HG02588 (cell line): ENCODE data around the gene TMEM181.
"Not testable (repeated sequence)": the region's sequence is repeated elsewhere in the genome, so short reads cannot be mapped to it uniquely, and the experiment has no call there.

Source experiments
- ATAC-seq: cut with Tn5 transposase; IDR thresholded peaks from one replicate; pipeline ENCODE4 v1.9.1; 2021; ENCODE audit warnings: mild to moderate bottlenecking, moderate library complexity; ENCODE audit not compliant: unreplicated experiment

Gene TMEM181

DNA sequence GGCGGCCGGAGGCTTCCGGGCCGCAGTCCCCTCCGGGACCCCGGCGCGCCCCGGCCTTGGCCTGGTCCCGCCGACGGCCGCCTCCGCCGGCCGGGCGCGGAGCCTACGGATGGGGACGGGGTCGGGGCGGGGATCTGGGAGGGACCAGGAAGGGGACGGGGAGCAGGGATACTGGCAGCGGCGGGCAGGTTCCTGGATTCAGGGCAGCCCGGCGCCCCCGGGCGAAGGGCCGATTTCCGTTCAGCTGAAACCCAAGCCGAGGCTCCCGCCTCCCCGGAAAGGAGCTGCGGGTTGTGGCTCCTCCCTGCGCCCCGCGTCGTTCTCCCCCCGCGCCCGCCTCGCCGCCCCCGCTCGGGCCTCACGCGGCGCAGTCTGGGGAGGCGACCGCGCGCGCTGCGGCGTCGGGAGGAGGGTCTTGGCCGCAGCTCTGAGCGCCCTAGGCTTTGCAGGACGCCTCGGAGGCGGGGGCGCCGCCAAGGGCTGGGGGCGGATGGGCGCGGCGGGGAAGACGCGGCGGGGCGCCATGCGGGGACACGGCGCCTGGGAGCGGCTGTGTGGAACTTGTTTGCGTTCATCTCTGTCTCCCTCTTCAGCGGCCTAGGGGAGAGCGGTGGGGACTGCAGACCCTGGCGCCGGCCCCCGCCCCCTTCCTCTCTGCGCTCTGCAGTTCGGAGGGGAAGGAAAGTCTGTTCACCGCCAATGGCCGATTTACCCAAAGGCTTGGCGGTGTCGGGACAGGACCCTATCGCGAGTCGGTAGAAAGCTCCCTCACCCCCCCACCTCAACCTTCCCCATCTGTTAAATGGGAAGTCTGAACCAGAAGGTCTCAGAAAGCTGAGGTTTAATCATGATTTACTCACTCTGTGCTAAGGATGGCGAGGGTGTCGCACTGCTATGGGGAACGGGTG lies 22.7 kb upstream of the TMEM181 start:
- no peak for ATAC-seq

DNA sequence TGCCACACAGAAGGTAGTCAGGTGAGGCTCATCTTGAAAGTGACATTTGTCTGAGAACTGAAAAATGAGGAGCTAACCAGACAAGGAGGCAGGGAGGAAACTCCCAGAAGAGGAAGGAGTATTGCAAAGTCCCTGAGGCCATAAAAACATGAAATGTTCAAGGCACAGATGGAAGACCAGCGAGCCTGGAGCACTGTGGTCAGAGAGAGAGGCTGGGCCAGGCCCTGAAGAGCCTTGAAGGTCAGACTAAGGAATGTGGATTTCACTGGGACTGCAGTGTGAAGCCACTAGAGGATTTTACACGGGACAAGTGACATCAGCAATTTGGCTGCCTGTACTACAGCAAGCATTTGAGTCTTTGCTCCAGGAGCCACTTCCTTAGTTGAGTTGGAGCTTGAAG lies 21.1 kb upstream of the TMEM181 start:
- ATAC-seq: no peak

DNA sequence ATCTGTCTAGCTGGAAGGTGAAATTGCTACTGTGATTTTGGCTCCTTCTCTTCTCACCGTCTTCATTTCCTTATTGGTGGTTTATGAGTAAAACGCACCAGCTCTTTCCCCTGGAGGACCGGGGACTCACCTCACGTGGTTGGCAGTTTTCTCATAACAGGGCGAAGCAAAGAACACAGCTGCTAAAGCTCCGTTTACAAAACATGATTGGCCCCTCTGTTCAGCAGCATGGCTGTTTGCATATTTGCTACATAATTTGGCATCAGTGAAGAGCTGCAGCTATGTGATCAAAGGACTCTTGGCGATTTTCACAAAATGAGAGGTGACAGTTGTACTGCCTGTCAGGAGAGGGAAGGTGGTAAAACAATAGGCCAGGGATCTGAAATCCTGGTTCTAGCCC lies 20.5 kb upstream of the TMEM181 start:
- ATAC-seq: no peak

DNA sequence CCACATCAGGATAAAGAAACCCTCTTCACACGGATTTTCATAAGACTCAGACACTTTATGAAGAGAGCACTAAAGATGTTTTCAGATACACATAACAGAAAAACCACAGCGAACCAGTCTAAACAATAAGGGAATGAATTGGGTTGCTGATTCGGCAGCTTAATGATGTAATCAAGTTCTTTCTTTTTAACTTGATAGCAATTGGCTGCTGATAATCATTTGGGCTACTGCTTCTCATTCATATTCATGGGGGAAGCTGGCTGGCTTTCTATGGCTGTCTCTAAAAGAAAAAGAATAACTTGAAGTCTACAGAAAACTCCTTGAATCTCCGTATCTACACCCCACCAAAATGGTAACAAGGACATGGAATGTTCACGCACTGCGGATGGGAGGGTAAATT lies 20.0 kb upstream of the TMEM181 start:
- ATAC-seq: no peak

DNA sequence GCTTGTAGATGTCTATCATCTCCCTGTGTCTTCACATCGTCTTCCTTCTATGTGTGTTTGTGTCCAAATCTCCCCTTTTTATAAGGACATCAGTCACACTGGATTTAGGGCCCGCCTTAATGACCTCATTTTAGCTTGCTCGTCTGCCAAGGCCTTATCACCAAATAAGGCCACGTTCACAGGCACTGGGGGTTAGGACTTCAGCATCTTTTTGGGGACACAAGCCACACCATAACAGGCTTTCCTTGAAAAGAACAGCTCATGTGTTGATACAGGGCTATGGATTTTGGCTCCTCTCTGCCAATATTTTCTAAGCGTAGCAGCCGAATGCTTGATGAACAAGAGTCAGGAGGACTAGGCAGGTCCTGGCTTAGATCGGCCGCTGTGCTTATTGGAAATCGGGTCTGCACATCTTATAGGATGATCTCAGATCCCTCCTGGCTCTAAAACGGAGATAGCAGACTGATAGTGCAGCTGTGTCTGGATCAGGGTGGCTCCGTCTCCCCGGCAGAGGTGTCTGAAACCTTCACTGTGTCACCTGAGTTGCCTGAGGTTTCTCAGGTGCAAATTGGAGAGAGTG lies 16.2 kb upstream of the TMEM181 start:
- ATAC-seq: no peak

DNA sequence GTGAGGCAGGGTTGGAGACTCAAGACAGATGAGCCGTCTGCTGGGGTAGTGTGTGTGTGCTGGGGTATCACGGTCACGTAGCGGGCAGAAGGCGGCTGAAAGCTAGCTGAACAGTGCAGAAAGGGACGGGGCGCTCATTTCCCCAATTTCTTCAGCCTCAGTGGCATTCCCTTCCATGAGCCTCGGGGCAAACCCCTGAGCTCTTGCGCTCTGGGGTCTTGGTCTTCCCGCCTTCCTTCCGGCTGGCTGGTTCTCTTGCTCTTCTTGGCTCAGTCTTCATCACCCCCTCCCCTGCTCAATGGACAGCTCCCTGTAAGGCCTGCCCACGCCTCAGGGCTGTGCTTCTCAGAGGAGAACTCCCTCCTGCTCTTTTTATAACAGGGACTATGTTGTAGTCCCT lies 15.5 kb upstream of the TMEM181 start:
- ATAC-seq: no peak

DNA sequence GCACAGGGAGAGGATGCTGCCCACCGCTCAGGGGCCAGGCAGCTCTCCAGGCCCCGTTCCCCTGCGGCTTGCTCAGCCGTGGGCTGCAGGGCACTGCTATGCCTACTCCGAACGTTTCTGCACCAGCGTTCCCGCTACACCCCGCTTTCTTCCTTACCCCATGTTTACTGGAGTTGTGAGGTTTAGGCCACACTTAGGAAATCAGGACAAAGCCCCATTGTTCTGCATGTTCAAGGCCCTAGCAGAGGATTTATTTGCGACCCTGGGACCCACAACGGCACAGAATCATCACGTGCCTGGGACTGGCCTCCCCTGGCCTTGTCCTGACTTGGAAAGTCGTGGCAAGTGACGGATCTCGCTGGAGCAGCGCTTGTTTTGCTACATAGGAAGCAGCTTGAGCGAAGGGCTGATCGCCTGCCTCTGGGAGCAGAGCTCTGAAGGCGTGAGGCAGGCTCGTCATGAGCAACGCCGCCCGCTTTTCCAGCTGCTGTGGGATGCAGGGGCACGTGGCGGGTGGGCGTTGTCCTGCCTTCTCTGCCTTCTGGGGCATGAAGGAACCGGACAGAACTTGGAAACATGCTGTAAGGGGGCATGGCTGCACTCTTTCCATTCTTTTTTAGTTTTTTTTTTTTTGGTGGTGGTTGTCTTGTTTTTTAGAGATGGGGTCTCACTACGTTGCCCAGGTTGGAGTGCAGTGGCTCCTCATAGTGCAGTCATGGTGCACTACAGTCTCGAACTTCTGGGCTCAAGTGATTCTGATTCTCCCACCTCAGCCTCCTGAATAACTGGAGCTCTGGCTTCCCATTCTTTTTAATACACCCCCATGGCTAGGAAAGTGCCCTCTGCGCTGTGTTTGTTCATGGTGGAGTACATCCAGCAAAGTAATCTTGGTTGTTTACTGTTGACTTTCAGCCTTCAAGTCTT lies 14.6 kb upstream of the TMEM181 start:
- no peak for ATAC-seq

DNA sequence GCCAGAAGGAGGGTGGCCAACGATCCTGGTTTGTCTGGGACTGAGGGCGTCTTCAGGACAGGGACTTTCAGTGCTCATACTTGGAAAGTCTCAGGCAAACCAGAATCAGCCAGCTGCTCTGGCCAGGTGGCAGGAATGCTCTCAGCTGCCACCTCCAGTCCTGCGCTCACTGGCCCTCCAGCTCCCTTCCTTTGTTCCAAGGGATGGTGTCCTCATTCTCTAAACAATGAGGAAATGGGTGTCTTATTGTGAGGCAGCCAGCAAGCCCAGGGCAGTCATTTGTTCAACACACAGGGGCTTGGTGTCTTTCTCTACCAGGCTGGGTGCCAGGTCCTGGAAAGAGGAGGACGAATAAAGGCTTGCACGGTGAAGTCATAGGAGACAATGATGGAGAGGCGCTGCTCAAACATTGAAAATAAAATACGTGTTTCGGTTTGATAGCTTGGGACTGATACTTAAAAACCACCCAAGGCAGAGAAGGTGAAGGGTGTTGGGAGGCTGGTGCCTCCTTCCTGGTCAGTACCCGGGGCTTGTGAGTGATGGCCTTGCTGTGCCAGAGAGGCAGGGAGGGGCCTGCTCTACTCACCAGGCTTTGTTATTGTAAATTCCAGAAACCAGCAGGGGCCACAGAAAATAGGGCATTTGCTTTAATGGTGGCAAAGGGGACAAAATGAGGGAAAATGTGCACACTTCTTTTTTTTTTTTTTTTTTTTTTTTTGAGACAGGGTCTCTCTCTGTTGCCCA lies 11.3 kb upstream of the TMEM181 start:
- ATAC-seq: no peak

DNA sequence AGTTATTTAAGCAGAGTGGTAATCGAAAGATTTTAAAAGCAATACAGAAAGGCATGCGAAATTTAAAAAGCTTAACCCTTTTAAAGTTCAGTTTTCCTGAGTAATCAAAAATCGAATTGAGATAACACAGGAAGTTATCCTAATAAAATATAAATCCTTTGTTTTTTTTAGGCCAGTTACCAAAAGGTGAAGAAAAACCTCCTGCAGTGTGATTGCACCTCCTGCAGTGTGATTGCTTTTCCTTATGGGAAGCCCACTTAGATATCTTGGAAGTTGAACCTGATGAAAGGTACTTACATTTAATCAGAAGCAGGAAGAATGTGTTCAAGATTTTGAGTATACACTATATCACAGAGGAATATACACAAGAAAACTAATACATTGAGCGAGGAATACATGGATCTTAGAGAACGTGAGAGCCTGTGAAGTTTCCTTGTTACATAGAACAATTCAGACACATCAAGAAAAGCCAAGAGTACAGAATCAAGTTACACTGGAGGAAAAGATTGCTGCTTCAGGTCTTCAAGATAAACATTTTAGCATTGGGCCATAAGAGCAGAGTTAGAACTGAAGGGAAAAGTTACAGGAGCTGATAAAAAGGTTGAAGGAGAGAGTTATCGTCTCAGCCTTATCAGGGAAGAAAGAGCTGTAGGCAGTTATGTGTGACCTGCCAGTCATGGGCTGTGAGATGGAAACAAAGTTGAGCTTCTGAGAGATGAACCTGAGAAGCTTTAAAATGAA lies 7.7 kb upstream of the TMEM181 start:
- no peak for ATAC-seq

DNA sequence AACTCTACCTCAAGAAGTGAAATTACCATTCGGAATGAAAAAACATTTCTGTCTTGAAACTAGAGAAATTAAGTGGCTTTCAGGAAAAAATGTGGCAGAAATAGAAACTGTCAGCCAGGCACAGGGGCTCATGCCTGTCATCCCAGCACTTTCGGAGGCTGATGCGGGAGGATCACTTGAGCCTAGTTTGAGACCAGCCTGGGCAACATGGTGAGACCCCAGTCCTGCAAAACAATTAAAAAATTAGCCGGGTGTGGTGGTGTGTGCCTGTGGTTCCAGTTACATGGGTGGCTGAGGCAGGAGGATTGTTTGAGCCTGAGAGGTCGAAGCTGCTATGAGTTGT lies 7.1 kb upstream of the TMEM181 start:
- ATAC-seq: no peak

DNA sequence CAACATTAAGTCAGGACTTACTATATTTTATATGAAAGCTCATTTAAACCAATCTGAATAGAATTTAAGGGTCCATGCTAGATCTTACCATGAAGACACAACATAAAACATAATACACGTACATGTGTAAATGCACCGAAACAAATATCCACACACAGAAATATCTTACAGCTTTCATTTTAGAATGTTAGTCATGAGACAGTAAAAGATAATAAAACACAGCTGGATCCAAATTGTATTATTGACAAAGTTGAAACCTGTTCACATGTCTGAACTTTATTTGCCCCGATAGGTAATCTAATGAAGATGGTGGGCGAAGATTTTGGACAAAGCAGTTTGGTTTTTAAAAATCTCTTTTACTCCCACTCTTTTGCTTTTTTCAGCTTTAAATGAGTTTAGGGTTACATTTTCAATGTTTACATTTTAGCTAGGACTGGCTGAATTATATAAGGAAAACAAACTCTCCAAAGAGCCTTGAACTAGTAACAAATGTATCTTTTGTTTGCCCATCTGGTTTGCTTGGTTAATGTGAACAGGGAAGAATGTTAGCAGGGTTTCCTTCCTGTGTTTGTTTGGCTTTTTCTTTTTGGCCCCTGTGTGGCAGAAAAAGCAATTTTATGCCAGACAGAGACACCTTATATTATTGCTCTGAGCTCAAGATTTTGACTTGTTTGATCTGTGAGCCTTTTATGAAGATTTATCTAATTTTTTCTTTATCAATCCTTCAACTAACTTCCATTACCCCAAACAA lies 5.1 kb upstream of the TMEM181 start:
- ATAC-seq: no peak

DNA sequence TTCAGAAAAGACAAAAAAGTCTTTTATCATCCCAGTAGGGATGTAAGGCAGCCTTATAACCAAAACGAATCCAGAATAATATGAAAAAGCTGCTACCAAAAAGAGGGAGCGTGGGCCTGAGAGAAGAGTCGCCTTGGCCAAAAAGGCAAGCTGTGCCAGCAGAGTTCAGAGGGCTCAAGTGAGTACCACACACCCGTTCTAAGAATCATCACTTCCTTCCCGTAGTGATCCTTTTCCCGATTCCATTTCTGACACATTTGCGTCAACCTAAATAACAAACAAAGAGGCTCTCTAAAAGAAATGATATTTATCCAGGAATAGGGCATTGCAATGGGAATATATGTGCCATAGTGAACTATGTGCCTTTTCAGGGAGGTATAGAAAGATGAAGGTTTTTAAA lies 3.8 kb upstream of the TMEM181 start:
- ATAC-seq: no peak

DNA sequence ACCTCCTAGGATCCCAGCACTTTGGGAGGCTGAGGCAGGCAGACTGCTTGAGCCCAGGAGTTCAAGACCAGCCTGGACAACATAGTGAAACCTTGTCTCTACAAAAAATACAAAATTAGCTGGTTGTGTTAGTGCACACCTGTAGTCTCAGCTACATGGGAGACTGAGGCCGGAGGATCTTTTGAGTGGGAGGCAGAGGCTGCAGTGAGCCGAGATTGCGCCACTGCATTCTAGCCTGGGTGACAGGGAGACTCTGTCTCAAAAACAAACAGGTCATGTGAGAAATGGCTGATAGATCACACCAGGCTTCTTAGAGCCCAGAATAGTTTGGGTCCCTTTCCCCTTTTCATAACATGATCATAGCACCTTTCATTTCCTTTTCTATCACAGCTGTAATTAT lies 2.8 kb upstream of the TMEM181 start:
- ATAC-seq: not testable (repeated sequence)

DNA sequence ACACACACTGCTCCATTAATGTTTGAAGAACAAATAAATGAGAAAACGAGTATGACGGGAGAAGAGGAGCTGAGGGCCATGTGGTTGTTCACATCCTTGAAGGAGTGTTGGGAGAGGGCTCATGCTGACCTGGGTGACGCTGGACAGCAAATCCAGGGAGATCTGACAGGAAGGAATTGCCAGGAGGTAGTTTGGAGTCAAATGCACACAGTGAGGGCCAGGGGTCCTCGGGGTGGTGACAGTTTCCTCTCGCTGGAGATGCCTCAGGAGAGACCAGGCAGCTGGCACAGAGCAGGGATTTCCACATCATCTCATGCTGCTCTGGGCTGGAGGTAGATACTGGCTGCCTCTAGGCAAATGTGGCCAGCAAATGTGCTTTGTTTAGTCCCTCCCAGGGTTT lies 2.0 kb upstream of the TMEM181 start:
- no peak for ATAC-seq

DNA sequence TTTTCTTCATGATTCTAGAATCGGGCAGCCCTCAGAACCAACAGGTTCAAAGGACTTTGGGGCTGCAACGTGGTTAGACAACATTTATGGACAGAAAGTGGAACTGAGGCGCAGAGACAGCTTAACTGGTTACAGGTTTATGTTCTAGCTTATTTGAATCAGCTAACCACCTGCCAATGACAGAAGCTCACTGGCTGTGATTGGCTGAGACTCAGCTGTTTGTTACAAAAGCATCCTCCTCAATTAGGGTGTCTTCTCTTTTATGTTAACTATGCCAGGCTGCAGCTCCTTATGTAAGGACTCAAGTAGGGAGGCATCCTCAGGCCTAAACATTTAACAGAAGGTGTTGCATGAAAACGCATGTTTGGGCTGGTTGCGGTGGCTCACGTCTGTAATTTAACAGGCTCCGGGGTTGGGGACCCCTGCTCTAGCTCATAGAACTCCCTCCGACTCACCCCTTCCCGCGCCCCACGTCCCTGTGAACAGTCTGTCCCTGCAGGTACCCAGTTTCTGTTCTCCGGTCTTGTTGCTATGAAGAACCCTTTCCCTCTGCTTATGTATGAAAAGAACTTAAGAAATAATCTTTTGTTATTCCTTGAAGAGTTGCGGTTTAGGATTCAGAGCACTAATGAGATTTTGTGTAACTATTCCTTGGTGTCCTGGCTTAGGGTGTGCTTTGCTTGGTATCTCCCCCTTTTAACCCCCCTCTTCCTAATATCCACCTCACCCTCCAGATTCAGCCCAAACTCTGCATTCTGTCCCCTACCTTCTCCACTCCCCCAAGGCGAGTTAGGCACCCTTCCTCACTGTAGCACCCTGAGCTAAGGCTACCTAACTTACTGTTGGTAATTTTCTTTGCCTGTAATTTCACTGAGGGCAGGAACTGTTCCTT lies 1.2 kb upstream of the TMEM181 start:
- no peak for ATAC-seq

DNA sequence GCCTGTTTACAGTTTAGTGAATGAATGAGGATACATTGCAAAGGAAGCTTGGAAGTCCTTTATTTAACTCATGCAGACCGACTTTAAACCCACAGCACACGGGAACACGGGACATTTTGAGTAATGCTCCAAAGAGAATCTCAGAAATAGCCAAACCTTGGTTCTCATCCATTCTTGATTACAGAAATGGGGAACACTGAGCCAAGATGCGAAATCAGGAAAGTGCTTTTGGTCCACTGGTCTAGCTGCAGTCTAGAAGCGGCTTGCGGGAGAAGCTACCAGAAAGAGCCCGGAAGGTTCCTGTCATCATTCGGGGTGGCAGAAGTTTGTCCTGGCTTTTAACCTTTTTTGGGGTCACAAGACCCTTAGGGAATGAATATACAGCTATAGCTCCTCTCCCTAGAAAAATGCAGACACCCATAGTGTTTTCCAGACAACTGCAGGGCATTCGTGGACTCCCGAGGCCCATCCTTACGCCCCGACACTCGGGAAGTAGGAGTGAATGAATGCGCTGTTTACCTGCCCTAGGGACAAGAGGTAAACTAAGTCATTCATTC lies 475 bp upstream of the TMEM181 start:
- no peak for ATAC-seq

DNA sequence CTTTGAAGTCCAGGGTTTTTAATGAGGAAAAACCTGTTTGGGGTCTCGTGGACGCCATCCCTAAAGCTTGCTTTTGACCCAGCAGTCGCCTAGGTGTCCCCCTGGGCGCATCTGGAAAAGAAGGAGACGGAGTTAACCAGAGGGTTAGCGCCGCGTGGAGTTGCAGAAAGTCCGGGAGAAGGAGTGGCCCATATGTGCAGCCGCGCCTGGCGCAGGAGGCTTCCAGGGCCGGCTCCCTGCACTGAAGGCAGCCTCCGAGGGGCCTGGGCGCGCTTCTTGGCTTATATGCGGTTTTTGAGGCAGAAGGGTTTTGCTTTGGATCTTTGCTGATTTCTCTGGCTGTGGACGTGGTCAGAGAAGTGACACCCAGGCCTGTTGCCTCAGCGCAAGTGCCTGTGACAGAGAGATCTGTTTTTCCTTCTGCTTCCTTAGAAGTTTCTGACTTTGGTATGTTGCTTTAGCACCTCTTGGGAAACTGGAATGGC lies 987 bp downstream of the TMEM181 start:
- ATAC-seq: no peak

DNA sequence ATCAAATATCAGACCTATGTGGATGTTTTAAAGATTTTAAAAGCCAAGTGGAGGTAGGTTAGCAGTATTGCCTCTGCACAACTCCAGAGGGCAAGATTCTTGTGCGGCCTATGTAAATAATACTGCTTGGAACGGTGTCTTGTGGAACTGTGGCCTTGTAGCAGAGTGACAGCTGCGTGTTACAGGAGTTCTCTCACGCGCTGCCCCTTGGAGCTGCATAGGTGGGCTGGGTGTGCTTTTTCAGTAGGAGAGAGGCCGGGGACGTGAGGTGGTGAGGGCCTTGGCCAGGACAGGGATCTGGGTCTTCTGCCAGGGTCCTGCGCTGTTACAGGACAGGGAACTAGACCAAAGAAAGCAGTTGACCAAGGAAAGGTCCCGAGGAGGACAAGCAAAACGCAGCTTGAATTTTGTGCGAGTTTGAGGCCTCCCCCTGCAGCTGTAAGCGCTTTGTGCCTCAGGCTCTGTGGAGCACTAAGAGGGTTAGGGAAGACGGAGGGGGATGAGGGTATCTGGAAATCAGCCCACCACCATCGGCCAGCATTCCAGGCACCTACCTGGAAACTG lies 1.5 kb downstream of the TMEM181 start:
- ATAC-seq: no peak
